Heart left ventricle (tissue), 16 donors: ENCODE measurements around the gene DCUN1D1. TPM values are rescaled to one million over a fixed set of nuclear protein-coding genes. Genes with fewer than 3 reads are reported as not detected.

Experiments used
- ATAC-seq, 4 donors: fragments of 200-7000 bp; cut with Tn5 transposase; one replicate each; pipeline ENCODE4 v1.9.1; 2020 to 2022; ENCODE audit warnings: moderate library complexity in 4 of 4, mild to moderate bottlenecking in 3 of 4, moderate number of reproducible peaks in 1 of 4
- DNase-seq, 5 donors: peaks; one replicate each; pipeline ENCODE4 v3.0.0-alpha.2; 2020
- H3K27ac ChIP-seq, 12 donors: fragments of 200-600 bp; sonication (generic) in 4 of 12; one replicate each; pipeline versions ENCODE4 v1.5.0 to v1.8.0; 2016 to 2022; ENCODE audit warnings: mild to moderate bottlenecking in 2 of 12
- H3K27me3 ChIP-seq, 9 donors: fragments of 200-600 bp; sonication (generic) in 2 of 9; one replicate each; pipeline versions ENCODE4 v1.5.1 to v1.8.0; 2016 to 2022; ENCODE audit warnings: mild to moderate bottlenecking in 3 of 9
- H3K36me3 ChIP-seq, 9 donors: fragments of 200-600 bp; sonication (generic) in 2 of 9; one replicate each; pipeline versions ENCODE4 v1.5.0 to v1.8.0; 2018 to 2022; ENCODE audit warnings: mild to moderate bottlenecking in 2 of 9
- H3K4me1 ChIP-seq, 12 donors: fragments of 200-600 bp; sonication (generic) in 4 of 12; one replicate each; pipeline versions ENCODE4 v1.5.0 to v1.8.0; 2016 to 2022; ENCODE audit warnings: mild to moderate bottlenecking in 3 of 12
- H3K4me3 ChIP-seq, 12 donors: fragments of 200-600 bp; sonication (generic) in 4 of 12; one replicate each; pipeline versions ENCODE4 v1.5.0 to v1.8.0; 2017 to 2022; ENCODE audit warnings: mild to moderate bottlenecking in 9 of 12, moderate library complexity in 4 of 12
- H3K9me3 ChIP-seq, 12 donors: fragments of 200-600 bp; sonication (generic) in 4 of 12; one replicate each; pipeline versions ENCODE4 v1.5.0 to v1.8.0; 2016 to 2022; ENCODE audit warnings: mild to moderate bottlenecking in 1 of 12
- CTCF ChIP-seq, 12 donors: fragments of 200-600 bp; sonication (generic) in 4 of 12; IDR thresholded peaks; one replicate each; pipeline versions ENCODE4 v1.5.0 to v1.8.0; 2018 to 2022; ENCODE audit warnings: antibody characterized with exemption in 12 of 12, mild to moderate bottlenecking in 5 of 12
- POLR2A ChIP-seq, 2 donors: fragments of 450-650 bp; IDR thresholded peaks; one replicate each; pipeline ENCODE4 v1.6.1; 2017; ENCODE audit warnings: antibody characterized with exemption in 2 of 2, mild to moderate bottlenecking in 2 of 2, moderate library complexity in 2 of 2
- WGBS, 4 donors: extraction: QIAGEN DNeasy Blood & Tissue Kit in 2 of 4; methylation state at CpG; one replicate each; pipeline versions ENCODE4 v1.1.5 to v1.1.7; 2013 to 2018; 5-methylcytosine and 5-hydroxymethylcytosine counted together
- intact Hi-C, 10 donors: fragments of 100-400 bp; cut with DNase I; formaldehyde crosslinking; loops; one replicate each; pipeline versions ENCODE4 v1.11.1 to v1.14.2; 2022
- polyA plus RNA-seq, 2 donors: library from polyadenylated mRNA; stranded (reverse); fragments of 200-250 nt; gene quantifications; one replicate each; pipeline ENCODE4 v1.2.3, GENCODE V29; 2013
- total RNA-seq, 9 donors: library from RNA; depleted of rRNA in 2 of 9; stranded (reverse); fragments of >200 nt in 2 of 9; fragmentation: NEBNext Ultra II Directional in 3 of 9; extraction: Animal tissue kit (Norgen Biotek cat#: 25700) in 3 of 9; gene quantifications; one replicate each; pipeline versions ENCODE4 v1.1.0 to v1.2.4, GENCODE V29; 2016 to 2023
- donor health status: ischemic (EF 13 %, LVEDD 7.1; RV severe dilation, severe dysfunction).
- donor health status: healthy with polysubstance abuse.
- donor health status: DM: no; HTN: yes; CAD: no.
- donor health status: DM: no; HTN: no; CAD: no.
- donor health status: ischemic (EF 25% LVEDD 6.9; RV normal size, moderate dysfunction).
- donor health status: ischemic (EF 25% LVEDD 5.7; RV mildly dilated, moderate dysfunction).
- donor health status: healthy.
- donor health status: DM: yes; HTN: yes; CAD: no.
- donor health status: ischemic (EF 35%, LVEDD 5.7; RV mildly dilated, moderate dysfunction).
- donor health status: nonischemic (EF 11% LVEDD 7.7; RV severe dilation, severe dysfunction).
- donor health status: DM: yes; HTN: yes; CAD: no.
- donor health status: PGD.
- donor health status: ischemic (EF 29% LVEDD 5.4; RV normal size, mild dysfunction).
- donor health status: nonischemic (EF 23%, LVEDD 6.1; RV moderate dilation, normal function).

The DCUN1D1 gene
- total and polyA plus RNA-seq, 11 donors, result 5.4 to 43.0 (median 34.8) TPM

- ATAC-seq, result no peak
- Histone ChIP-seq H3K4me1 (no peaks in the 10 kb centered on the region), H3K27ac (no peak overlapping the region), H3K27me3 (no peaks in the 10 kb centered on the region), H3K9me3 (no peaks in the 10 kb centered on the region), H3K4me3 (no peak overlapping the region), H3K36me3 (peaks cover 0 to 92% (median 79%) of the 10 kb centered on the region in 9 donors)
- DNase-seq, result no peak
- 81 to 96% (median 86%) methylated on average over 3 of the region's 3 CpGs for WGBS, 4 donors
- no peak for TF ChIP-seq POLR2A (IDR thresholded peaks at IDR 0.05)
- no peak for TF ChIP-seq CTCF (IDR thresholded peaks at IDR 0.05)
- intact Hi-C loops, result no loop called here
Measured at GRCh38 chr3:182889948-182890629, 90.2 kb downstream of the DCUN1D1 start.

Other genes starting within 250 kb of the DCUN1D1 start
- gene ATP11B, start 187.0 kb downstream of the DCUN1D1 start, total RNA-seq, result 10 to 100 TPM; 24.7 to 45.6 (median 36.2) TPM
- 10 to 100 TPM in 1 of 2 donors, 1 to 10 TPM in 1; 4.9 to 12.6 TPM for gene ATP11B, start 187.0 kb downstream of the DCUN1D1 start, polyA plus RNA-seq
- gene MCCC1, start 119.0 kb upstream of the DCUN1D1 start, total RNA-seq, result 10 to 100 TPM; 33.0 to 58.4 (median 50.9) TPM
- 10 to 100 TPM; 32.8 to 47.5 TPM for gene MCCC1, start 119.0 kb upstream of the DCUN1D1 start, polyA plus RNA-seq
- gene LAMP3, start 182.2 kb upstream of the DCUN1D1 start, total RNA-seq, result 1 to 10 TPM in 1 of 9 donors, under 1 TPM in 2, not detected in 6; 0.10 to 2.1 (median 0.66) TPM
- under 1 TPM in 1 of 2 donors, not detected in 1; 0.11 TPM for gene LAMP3, start 182.2 kb upstream of the DCUN1D1 start, polyA plus RNA-seq